Measurements from ENCODE around the gene SLC6A6. TPM values are rescaled to one million over a fixed set of nuclear protein-coding genes. Genes with fewer than 3 reads are reported as not detected.

The SLC6A6 gene
- total and polyA plus RNA-seq, 8 donors = 3.0 to 36.7 (median 19.7) TPM

DNA sequence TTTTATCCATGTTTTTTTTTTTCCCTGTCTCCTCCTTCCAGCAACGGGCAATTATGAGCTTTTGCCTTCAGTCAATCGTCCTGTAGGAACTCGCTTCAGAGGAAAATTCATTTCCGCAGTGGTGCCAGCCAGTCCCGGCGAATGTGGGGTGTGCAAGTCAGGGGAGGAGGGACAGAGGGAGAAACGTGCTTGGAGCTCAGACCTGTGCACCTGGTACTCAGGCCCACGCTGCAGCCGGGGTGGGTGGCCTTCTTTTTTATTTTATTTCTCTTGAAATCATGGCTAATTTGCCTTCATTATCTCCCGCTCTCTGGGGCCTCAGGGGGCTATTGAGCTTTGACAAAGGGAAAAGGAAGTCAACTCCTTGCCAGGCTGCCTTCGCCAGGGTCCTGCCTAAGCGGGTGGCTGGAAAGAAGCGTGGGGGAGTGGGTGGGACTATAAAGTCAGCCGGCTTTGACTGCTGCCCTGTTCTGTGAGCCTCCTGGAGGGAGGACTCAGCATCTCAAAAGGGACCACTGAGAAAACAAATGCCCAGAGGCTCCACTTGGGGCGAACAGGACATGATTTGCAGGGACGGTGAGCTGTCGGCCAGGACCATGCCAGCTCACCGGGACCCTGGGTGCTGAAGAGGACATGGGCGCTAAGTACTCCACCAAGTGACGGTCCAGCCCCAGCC lies 132.2 kb downstream of the SLC6A6 start:
- no peak overlapping the region for H3K4me3 ChIP-seq
- 53 to 62% (median 54%) methylated on average over 20 of the region's 20 CpGs for WGBS, 5 donors
- H3K27me3 ChIP-seq = peaks cover 0 to 6% (median 0%) of the 10 kb centered on the region in 3 donors
- DNase-seq = no peak
- intact Hi-C loops (cut with DNase I; ENCODE audit: low total_unique reads) = no loop called here
- no peaks in the 10 kb centered on the region for H3K9me3 ChIP-seq
- TF ChIP-seq EP300 (IDR thresholded peaks at IDR 0.05) (no peak), POLR2AphosphoS5 (IDR thresholded peaks at IDR 0.05) (no peak), POLR2A (IDR thresholded peaks at IDR 0.05) (no peak)
- TF ChIP-seq, protein P1, sequence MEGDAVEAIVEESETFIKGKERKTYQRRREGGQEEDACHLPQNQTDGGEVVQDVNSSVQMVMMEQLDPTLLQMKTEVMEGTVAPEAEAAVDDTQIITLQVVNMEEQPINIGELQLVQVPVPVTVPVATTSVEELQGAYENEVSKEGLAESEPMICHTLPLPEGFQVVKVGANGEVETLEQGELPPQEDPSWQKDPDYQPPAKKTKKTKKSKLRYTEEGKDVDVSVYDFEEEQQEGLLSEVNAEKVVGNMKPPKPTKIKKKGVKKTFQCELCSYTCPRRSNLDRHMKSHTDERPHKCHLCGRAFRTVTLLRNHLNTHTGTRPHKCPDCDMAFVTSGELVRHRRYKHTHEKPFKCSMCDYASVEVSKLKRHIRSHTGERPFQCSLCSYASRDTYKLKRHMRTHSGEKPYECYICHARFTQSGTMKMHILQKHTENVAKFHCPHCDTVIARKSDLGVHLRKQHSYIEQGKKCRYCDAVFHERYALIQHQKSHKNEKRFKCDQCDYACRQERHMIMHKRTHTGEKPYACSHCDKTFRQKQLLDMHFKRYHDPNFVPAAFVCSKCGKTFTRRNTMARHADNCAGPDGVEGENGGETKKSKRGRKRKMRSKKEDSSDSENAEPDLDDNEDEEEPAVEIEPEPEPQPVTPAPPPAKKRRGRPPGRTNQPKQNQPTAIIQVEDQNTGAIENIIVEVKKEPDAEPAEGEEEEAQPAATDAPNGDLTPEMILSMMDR (IDR thresholded peaks at IDR 0.05) = no peak
- peaks cover 9 to 23% (median 13%) of the 10 kb centered on the region in 4 donors for H3K4me1 ChIP-seq
- peak overlapping the region in 1 of 5 donors; percentile 38 for H3K27ac ChIP-seq
- no peaks in the 10 kb centered on the region for H3K36me3 ChIP-seq

DNA sequence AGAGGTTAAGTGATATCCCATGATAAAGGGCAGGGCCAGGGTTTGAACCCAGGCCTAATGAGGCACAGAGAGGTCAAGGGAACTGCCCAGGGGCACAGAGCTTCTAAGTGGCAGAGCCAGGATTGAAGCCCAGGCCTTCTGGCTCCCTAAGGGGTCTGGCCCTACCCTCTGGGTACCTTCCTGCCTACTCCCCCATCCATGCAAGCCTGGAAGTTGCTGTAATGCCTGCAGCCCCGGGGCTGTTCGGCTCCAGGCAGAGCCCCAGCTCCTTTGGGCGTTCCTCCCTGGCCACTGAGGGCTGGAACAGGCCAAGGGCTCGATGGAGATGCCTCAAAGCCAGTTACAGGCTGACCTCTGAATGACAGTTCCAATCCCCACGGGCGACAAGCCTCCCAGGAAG lies 133.2 kb downstream of the SLC6A6 start:
- no peak for TF ChIP-seq POLR2A (IDR thresholded peaks at IDR 0.05)
- TF ChIP-seq EP300 (IDR thresholded peaks at IDR 0.05) = no peak
- no peak for TF ChIP-seq POLR2AphosphoS5 (IDR thresholded peaks at IDR 0.05)
- TF ChIP-seq, protein P1 (IDR thresholded peaks at IDR 0.05) = no peak
- no peak for DNase-seq
- Histone ChIP-seq H3K27ac (no peak overlapping the region), H3K27me3 (peaks cover 0 to 6% (median 0%) of the 10 kb centered on the region in 3 donors), H3K36me3 (no peaks in the 10 kb centered on the region), H3K9me3 (no peaks in the 10 kb centered on the region), H3K4me3 (no peak overlapping the region), H3K4me1 (peaks cover 9 to 28% (median 13%) of the 10 kb centered on the region in 4 donors)
- 76 to 89% (median 83%) methylated on average over 4 to 6 of the region's 6 CpGs for WGBS, 5 donors
- intact Hi-C loops (cut with DNase I; ENCODE audit: low total_unique reads) = no loop called here

DNA sequence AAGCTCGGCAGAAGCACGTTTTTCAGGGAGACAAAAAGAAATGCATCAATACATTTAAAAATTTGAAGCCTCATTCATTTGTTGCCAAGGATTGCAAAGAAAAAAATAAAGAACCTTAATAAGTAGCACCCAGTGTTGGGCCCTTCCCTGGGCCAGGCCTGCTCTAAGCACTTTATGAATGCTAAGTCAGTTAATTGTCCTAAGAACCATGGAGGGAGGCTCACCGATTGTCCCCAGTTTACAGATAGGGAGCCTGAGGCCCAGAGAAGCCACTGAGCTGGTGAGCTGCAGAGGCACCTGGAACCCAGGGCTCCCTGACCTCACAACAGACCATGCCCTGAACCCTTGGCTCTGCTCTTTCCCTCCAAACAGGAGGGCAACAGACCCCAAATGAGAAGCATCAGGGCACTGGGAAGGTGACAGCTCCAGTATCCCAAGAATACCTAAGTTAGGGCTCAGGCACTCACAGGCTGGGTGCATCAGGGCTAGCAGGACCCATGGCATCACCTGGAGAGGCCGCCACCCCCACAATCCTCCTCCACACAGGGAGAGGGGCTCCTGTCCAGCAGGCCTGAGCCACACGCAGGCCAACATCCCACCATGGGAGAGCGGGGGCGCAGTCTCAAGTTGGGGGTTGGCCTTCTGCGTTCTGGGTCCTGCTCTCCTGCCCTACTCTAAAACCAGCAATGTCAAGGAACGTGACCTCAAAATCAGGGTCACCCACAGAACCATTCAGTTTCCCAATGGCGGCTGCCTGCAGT lies 133.8 kb downstream of the SLC6A6 start:
- peaks cover 0 to 6% (median 0%) of the 10 kb centered on the region in 3 donors for H3K27me3 ChIP-seq
- 90 to 95% (median 92%) methylated on average over 10 of the region's 10 CpGs for WGBS, 5 donors
- no peak overlapping the region for H3K27ac ChIP-seq
- no peaks in the 10 kb centered on the region for H3K36me3 ChIP-seq
- peaks cover 9 to 28% (median 13%) of the 10 kb centered on the region in 4 donors for H3K4me1 ChIP-seq
- TF ChIP-seq EP300 (IDR thresholded peaks at IDR 0.05) (no peak), POLR2A (IDR thresholded peaks at IDR 0.05) (no peak), POLR2AphosphoS5 (IDR thresholded peaks at IDR 0.05) (no peak)
- TF ChIP-seq, protein P1 (IDR thresholded peaks at IDR 0.05) = no peak
- H3K9me3 ChIP-seq = no peaks in the 10 kb centered on the region
- no peak overlapping the region for H3K4me3 ChIP-seq
- intact Hi-C loops (cut with DNase I; ENCODE audit: low total_unique reads) = no loop called here
- no peak for DNase-seq

DNA sequence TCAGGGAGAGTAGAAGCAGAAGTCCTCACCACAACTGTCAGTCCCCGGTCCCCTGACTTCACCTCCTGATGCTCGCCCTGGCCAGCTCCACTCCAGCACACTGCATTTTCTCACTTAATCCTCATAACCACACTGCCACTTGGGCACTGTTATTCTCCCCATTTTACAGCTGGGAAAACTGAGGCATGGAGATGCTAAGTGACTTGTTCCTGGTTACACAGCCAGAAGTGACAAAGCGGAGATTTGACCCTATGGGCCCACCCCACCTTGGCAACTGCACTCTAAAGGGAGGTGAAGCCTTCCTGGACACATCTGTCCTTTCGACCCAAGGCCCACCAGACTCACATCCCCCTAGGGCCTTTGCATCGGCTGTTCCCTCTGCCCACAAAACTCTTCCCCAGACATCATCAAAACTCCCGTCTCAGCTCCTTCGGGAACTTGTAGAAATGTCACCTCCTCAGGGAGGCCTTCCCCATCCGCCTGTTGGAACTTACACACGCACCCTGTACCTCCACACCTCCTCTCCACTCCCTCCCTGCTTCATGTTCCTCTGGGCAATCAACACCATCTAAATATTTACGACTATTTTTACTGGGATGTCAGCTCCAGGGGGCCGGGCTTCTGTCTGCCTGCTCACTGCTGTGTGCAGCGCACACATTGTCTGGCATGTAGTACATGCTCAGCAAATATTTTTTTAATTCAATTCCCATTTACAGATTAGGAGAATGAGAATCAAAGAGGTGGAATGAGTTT lies 134.6 kb downstream of the SLC6A6 start:
- intact Hi-C loops (cut with DNase I; ENCODE audit: low total_unique reads) = no loop called here
- no peak overlapping the region for H3K27ac ChIP-seq
- no peaks in the 10 kb centered on the region for H3K9me3 ChIP-seq
- TF ChIP-seq, protein P1 (IDR thresholded peaks at IDR 0.05) = no peak
- TF ChIP-seq EP300 (IDR thresholded peaks at IDR 0.05) (no peak), POLR2A (IDR thresholded peaks at IDR 0.05) (no peak), POLR2AphosphoS5 (IDR thresholded peaks at IDR 0.05) (no peak)
- WGBS, 5 donors = 79 to 89% (median 89%) methylated on average over 12 of the region's 12 CpGs
- H3K36me3 ChIP-seq = no peaks in the 10 kb centered on the region
- no peak for DNase-seq
- peaks cover 9 to 28% (median 13%) of the 10 kb centered on the region in 4 donors for H3K4me1 ChIP-seq
- peaks cover 0 to 6% (median 0%) of the 10 kb centered on the region in 3 donors for H3K27me3 ChIP-seq
- H3K4me3 ChIP-seq = no peak overlapping the region

Data from stomach (tissue), 9 donors.